Inflammatory macrophage treated with lipopolysaccharide for 1 hour (primary cell): ENCODE results near the gene CUL9.

Experiments
- DNase-seq, 2 donors: peaks; one replicate each; pipeline ENCODE4 v3.0.0-alpha.2; 2020 to 2022

The CUL9 gene

DNA sequence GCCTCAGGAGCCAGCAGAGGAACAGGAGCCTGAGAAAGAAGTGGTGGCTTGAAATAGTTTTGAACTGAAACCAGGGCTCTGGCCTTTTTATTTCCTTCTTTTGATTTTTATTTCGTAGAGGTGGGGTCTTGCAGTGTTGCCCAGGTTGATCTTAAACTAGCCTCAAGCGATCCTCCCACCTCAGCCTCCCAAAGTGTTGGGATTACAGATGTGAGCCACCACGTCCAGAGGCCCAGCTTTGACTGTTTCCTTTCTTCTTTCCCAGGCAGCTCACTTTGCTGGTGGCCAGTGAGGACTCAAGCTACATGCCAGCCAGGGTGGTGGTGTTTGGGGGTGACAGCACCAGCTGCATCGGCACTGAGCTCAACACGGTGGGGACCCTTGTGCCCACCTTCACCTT is 20.5 kb downstream of the CUL9 start:
- DNase-seq: no peak

DNA sequence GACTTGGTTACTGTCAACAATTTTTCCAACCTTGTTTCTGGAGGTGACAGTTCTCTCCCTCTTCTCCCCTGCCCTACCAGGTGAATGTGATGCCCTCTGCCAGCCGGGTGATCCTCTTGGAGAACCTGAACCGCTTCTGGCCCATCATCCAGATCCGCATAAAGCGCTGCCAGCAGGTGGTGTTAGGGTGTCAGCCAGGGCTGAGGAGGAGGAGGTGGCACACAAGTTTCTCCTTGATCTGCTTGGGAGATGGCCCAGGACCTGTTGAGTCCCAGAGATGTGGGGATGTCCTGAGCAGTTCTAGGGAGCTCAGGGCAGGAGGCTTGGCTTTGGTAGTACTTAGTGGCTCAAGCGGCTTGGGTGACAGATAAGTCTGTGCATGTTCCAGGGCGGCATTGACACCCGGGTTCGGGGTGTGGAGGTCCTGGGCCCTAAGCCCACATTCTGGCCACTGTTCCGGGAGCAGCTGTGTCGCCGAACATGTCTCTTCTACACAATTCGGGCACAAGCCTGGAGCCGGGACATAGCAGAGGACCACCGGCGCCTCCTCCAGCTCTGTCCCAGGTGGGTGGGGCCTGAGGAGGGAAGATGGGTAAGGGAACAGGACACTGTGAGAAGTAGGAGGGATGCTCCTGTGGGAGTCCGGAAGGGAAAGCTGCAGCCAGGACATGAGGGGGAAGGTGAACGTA is 21.2 kb downstream of the CUL9 start:
- no peak for DNase-seq

DNA sequence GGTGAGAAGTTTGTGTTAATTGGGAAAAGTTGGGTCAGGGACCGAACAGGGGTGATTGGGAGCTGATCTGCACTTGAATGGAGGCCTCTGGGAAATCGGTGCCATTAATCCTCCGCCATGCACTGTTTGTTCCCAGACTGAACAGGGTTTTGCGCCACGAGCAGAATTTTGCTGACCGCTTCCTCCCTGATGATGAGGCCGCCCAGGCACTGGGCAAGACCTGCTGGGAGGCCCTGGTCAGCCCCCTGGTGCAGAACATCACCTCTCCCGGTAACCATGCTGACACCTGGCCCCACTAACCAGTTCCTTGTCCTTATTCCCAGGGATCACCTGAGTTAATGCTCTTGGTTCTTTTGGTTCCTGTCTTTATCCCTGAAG is 21.7 kb downstream of the CUL9 start:
- DNase-seq: no peak

DNA sequence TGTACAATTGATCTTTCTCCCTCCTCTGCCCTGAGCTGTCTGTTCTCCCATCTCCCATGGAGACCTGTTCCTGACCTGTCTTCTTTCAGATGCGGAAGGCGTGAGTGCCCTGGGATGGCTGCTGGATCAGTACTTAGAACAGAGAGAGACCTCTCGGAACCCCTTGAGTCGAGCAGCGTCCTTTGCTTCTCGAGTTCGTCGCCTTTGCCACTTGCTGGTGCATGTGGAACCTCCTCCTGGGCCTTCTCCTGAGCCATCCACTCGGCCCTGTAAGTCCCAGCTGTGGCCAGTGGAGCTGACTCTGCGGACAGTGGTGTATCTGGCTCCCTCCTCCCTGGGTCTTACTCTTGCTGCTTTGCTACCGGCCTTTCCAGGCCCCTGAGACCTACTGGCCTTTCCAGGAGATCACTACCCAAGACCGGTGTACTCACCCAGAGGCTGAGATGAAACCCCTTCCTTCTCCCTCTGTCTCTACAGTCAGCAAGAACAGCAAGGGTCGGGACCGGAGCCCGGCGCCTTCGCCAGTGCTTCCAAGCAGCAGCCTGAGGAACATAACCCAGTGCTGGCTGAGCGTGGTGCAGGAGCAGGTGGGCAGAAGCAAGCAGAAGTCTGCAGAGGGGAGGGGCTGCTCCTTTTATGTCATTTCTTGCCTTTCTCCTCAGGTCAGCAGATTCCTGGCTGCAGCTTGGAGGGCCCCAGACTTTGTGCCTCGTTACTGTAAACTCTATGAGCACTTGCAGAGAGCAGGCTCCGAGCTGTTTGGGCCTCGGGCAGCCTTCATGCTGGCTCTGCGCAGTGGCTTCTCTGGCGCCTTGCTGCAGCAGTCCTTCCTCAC is 22.5 kb downstream of the CUL9 start:
- DNase-seq: no peak

DNA sequence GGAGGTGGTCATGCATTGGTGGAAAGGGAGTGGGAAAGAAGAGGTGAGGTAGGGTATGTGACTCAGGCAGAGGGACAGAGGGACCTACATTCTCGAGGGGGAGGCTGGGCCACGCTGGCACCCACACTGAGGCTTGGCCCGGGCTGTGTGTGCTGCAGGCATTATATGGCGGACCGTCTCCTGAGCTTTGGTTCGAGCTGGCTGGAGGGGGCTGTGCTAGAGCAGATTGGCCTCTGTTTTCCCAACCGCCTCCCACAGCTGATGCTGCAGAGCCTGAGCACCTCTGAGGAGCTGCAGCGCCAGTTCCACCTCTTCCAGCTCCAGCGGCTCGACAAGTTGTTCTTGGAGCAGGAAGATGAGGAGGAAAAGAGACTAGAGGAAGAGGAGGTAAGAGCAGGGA is 23.9 kb downstream of the CUL9 start:
- DNase-seq: no peak

DNA sequence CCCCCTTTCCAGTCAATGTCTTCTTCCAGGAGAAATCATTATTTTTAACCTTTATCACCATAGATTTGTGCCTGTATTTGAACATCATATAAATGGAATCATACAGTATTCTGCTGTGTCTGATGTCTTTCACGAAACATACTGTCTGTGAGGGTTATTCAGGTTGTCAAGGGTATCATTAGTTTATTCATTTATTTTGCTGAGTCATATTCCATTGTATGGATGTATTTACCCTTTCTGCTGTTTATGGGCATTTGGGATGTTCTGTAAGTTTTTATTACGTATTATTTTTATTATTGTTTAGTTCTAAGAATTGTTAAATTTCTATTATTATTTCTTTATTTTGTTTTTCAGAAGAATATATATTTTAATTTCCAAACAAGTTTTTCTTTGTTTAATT is 25.3 kb downstream of the CUL9 start:
- DNase-seq: no peak

DNA sequence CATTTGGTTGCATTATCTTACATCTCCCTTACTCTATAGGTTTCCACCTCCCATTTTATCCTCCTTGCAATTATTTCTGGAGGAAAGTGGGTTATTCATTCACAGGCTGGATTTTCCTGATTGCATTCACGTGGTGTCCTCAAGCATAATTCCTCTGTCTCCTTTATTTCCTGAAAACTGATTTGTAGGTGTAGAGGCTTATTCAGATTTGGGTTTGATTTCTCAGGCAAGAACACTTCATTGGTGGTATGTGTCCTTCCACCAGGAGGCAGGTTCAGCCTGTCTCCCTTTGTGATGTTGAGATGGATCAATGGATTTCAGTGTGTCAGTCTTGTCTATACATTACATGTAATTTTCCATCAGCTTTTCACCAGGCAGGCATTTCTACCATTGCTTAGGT is 30.0 kb downstream of the CUL9 start:
- DNase-seq: no peak

DNA sequence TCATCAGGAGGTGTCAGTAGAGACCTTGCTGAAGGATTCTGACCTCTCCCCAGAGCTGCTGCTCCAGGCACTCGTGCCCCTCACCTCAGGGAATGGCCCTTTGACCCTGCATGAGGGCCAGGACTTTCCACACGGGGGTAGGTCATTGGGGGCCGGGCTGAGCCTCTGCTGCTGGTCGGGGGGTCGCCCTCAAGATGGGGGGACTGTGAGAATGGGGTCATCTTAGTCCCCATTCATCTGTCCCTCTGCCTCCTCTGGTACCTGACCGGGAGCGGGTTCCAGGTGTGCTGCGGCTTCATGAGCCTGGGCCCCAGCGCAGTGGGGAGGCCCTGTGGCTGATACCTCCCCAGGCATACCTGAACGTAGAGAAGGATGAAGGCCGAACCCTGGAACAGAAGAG is 31.4 kb downstream of the CUL9 start:
- no peak for DNase-seq

DNA sequence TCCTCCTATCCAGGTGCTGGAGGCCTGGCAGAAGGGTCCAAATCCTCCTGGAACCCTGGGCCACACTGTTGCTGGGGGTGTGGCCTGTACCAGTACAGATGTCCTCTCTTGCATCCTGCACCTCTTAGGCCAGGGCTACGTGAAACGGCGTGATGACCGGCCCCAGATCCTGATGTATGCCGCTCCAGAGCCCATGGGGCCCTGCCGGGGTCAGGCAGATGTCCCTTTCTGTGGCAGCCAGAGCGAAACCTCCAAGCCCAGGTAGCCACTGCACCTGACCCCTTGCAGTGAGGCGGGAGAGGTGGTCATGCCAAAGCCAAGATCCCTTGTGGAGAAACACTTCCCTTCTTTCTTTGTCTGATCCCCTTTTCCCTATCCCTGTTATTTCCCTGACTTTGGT is 33.1 kb downstream of the CUL9 start:
- no peak for DNase-seq

DNA sequence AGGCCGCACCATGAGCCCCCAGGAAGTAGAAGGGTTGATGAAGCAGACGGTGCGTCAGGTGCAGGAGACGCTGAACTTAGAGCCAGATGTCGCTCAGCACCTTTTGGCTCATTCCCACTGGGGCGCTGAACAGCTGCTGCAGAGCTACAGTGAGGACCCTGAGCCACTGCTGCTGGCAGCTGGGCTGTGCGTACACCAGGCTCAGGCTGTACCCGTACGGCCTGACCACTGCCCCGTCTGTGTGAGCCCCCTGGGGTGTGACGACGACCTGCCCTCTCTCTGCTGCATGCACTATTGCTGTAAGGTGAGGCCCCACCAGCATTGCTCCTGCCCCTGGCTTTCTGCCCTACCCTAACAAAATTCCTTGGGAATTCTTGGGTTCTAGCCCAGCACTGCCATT is 34.2 kb downstream of the CUL9 start:
- DNase-seq: no peak

DNA sequence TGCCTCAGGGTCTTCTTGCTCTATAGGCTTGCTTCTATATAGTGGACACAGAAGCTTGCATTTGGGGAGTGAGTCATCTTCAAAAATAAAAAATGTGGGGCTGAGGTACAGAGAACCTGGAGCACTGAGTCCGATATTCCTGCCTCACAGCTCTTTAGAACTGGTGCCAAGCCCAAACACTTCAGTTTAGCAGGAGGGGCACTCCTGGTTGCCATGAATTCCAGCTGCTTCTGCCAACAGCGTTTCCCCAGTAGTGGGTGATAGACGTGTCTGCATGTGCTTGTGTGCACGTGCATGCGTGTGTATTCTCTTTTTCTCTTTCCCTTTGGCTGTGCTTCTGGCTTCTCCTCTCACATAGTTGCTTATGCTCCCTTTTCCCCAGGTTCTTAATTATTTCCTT is 35.4 kb downstream of the CUL9 start:
- no peak for DNase-seq

DNA sequence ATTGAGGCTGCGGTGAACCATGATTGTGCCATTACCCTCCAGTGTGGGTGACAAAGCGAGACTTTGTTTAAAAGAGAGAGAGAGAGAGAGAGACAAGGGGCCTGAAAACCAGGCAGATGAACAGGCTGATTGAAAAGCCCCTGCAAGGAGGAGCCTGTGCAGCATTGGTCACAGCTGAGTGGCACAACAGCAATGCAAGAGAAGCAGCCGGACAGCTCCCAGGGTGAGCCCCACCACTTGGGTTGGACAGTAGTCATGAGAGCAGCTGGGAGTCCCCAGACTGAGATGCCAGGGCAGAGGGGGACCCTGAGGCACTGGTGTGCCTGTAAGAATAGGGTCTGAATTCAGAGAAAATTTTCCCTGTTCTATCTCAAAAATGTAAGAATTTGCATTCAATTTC is 37.1 kb downstream of the CUL9 start:
- no peak for DNase-seq

DNA sequence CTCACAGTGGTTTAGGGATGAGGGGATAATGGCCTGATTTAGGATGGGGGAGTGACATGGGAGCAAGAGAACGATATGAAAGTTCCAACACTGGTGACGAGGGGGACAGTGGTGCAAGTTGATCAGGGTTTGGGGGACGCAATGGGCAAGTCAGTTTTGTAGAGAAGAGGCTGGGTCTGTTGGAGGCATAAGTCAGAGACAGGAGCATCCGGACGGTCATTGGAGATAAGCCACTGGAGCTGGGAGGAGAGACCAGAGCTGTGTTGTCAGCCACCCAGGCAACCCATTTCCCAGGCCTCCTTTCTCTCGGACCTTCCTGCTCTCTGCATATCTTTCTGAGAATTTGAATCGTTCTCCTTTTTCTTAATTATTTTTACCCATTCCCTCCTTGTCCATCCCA is 37.8 kb downstream of the CUL9 start:
- no peak for DNase-seq

DNA sequence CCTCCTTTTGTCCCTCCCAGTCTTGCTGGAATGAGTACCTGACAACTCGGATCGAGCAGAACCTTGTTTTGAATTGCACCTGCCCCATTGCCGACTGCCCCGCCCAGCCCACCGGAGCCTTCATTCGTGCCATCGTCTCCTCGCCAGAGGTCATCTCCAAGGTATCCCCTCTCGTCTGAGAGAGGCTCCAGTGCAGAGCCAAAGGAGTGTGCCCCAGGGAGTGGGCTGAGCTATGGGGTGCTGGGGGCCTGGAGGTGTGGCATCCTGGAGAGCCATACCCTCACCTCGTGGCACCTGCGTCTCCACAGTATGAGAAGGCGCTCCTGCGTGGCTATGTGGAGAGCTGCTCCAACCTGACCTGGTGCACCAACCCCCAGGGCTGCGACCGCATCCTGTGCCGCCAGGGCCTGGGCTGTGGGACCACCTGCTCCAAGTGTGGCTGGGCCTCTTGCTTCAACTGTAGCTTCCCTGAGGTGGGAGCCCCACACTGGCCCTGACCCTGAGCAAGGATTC is 38.5 kb downstream of the CUL9 start:
- no peak for DNase-seq

DNA sequence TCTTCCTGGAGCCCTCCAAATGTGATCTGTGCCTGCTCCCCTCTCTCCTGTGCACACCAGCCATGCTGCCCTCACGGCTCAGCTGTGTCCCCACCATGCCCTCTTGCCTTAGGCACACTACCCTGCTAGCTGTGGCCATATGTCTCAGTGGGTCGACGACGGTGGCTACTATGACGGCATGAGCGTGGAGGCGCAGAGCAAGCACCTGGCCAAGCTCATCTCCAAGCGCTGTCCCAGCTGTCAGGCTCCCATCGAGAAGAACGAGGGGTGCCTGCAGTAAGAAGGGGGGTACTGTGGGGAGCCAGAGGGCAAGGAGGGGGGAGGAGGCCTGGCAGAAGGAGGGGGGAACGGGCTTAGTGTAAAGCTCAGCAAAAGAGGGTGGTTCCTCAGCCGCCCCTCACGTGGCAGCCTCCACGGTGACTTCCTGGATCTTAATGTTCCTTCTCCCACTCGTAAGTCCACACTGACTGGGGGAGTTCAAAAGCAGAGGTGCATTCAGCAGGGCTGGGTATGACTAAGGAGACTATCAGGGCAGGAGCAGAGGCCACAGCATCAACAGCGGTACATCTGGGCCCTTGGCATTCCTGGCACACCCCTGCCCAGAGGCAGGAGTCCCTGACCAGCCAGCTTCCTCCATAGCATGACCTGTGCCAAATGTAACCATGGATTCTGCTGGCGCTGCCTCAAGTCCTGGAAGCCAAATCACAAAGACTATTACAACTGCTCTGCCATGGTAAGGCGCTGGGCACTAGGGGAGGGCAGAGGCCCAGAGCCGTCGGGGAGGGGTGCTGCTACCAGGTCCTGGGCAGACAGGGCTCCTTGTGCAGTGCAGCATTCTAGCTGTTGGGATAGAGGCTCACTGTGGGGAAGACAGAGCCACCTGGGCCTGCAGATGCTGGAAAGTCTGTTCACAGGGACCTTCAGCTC is 39.3 kb downstream of the CUL9 start:
- DNase-seq: no peak

DNA sequence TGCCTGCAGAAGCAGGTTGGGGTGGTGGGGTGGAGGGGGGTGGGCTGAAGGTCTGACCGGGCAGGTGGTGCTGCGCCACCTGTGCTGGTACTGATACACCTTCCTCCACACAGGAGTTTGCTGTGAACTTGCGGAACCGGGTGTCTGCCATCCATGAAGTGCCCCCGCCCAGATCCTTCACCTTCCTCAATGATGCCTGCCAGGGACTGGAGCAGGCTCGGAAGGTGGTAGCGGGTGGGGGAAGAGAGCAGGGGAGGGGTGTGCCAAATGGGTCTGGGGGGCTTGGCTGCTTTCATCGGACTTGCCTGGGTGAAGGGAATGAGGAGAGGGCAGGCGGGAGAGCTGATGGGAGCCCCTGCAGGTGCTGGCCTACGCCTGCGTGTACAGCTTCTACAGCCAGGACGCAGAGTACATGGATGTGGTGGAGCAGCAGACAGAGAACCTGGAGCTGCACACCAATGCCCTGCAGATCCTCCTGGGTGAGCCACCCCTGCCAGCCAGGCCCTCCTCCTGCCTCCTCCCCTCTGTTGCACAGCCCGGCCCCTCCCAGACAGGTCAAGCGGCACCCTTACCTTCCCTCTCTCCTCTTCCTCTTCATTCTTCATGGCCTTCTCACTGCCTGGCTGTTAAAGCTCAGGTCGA is 40.5 kb downstream of the CUL9 start:
- DNase-seq: no peak

DNA sequence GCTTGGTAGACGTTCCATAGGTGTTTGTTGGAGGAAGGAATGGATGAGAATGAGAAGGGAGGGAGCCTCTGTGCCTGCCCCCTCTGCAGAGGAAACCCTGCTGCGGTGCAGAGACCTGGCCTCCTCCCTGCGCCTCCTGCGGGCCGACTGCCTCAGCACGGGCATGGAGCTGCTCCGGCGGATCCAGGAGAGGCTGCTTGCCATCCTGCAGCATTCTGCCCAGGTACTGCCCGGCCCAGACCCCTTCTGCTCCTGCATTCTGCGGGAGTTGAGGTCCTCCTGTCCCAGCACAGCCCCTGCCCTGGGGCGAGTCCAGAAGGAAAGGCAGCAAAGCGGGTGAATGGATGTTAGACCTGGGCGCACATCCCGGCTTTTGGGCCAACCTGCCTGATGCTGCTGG is 41.2 kb downstream of the CUL9 start:
- DNase-seq: no peak

DNA sequence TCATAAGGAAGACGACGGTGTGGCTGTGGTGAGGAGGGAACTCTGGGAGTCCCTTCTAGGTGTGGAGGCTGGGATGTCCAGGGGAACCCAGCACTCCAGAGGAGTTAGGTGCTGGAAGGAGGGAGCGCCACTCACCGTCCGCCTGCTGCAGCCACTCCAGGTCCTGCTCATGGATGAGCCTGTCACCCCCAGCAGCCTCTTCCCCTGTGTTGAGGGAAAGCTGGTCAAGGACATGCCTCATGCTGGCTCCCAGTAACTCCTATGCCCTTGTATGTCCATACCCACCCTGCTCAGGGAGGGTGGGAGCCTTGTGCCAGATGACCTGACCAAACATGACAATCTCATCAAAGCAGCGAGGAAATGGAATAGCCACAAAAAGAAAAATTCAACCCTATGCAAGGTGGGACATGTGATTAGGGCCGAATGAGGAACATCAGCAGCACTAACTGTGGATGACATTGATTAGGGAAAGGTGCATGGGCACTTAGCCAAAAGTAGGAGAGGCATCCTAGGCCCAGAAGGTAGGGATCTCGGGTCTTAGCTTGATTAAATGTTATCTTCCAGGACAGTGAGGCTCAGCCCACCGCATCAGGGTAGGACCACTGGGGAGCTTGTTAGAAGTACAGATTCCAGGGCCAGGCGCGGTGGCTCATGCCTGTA is 44.3 kb downstream of the CUL9 start:
- DNase-seq: no peak

DNA sequence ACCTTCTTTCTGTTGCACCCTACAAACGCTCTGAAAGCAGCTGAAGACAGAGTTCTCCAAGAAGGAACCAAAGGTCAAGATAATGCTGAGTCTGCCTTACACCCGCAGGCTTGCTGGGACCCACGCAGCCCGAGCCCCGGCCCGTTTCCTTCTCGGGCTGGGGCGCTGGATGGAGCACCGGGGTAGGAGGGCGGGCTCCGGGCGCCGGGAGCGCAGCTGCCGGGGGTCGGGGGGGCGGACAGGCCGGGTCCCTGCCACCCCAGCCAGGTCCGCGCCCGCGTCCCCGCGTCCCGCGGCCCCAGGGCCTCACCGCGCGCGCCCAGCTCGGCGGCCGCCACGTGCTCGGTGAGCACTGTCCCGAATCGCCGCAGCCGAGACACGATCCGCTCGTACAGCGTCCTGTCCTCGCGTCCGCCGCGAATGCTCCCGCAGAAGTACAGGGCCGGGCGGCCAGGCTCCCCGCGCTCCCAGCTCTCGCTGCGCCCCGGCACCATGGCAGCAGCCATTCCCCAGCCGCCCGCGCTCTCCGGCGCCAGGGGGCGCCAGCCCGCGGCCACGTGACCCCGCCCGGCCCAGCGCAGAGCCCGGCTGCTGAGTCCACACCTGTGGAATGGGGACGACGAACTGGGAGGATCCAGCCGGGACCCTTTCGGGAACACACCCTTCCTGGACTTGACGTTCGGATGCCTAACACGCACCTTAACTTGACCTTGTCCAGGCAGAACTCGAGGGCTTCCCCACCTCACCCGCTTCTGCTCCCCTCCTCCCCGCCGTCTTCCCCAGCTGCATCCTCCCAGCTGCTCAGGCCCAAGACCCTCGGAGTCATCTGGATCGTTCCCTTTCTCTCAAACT is 47.2 kb downstream of the CUL9 start, which contains the start of gene DNPH1:
TSS of gene DNPH1 (minus strand) at position 531 of the 852 bp plus-strand sequence. CDS start at position 506, 25 bp downstream.
- DNase-seq: peak; percentile 42 to 81

DNA sequence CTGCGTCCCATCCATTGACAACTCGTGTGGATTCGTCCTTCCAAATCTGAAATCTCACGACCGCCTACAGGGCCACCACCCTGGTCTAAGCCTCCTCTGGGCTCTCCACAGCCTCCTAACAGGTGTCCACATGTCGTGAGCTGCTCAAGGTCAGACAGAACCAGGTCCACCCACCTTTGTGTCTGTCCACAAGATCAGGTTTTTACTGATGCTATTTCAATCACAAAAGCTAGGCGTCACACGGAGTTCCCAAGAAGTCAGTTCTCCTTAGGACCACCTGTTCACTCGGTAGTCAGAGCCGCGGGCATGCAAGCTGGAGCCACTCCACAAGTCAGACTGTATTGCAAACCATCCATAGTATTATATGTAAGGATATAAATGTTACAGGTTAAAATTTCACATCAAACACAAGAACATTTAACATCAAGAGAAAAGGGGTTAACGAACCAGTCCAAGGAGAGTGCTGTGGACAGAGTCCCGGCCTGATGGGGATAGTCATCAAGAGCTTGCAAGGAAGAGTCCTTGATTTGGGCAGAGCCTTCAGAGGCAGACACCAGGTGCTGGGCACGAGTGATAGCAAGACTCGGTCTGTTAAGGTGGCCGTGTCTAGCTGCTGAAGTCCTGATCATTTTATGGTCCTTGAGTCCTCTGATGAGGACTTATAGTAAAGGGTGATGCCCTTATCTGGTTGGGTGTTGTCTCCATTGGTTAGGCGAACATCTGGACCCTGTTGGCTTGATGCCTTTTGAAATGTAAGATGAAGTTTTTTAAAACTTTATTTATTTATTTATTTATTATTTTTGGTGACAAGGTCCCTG is 48.0 kb downstream of the CUL9 start:
- DNase-seq: no peak
